Hepatocyte (in vitro differentiated cells): Measurements from ENCODE around the gene DNAJA3. TPM values are rescaled to one million over a fixed set of nuclear protein-coding genes. Genes with fewer than 3 reads are reported as not detected.

Experiments used
- DNase-seq: peaks from one replicate; pipeline ENCODE4 v3.0.0-alpha.2; 2016; ENCODE audit warnings: low spot score
- H2AFZ ChIP-seq: fragments of 200-600 bp; sonication (generic); 2 replicates; pipeline ENCODE4 v1.6.0; 2016; ENCODE audit warnings: antibody characterized with exemption, mild to moderate bottlenecking
- H3K27ac ChIP-seq: fragments of 200-600 bp; sonication (generic); 2 replicates; pipeline ENCODE4 v1.5.1; 2016; ENCODE audit warnings: mild to moderate bottlenecking
- H3K27me3 ChIP-seq: fragments of 200-600 bp; sonication (generic); 2 replicates; pipeline ENCODE4 v1.6.1; 2016
- H3K36me3 ChIP-seq: fragments of 200-600 bp; sonication (generic); replicated peaks from 2 replicates; pipeline ENCODE4 v1.5.1; 2016; ENCODE audit warnings: low read depth; ENCODE audit not compliant: insufficient read depth
- H3K4me1 ChIP-seq: fragments of 200-600 bp; sonication (generic); 2 replicates; pipeline ENCODE4 v1.5.1; 2016; ENCODE audit warnings: mild to moderate bottlenecking, moderate library complexity; ENCODE audit not compliant: insufficient read depth
- H3K4me2 ChIP-seq: fragments of 200-600 bp; sonication (generic); 2 replicates; pipeline ENCODE4 v1.6.0; 2016
- H3K4me3 ChIP-seq: fragments of 200-600 bp; sonication (generic); 2 replicates; pipeline ENCODE4 v1.5.1; 2016; ENCODE audit warnings: mild to moderate bottlenecking
- H3K79me2 ChIP-seq: fragments of 200-600 bp; sonication (generic); 2 replicates; pipeline ENCODE4 v1.6.0; 2017; ENCODE audit warnings: mild to moderate bottlenecking
- H3K9me2 ChIP-seq: fragments of 200-600 bp; sonication (generic); replicated peaks from 2 replicates; pipeline ENCODE4 v1.6.0; 2017; ENCODE audit warnings: mild to moderate bottlenecking; ENCODE audit not compliant: insufficient read depth
- H3K9me3 ChIP-seq: fragments of 200-600 bp; sonication (generic); 2 replicates; pipeline ENCODE4 v1.5.1; 2016; ENCODE audit warnings: low read depth, mild to moderate bottlenecking
- H4K20me1 ChIP-seq: fragments of 200-600 bp; sonication (generic); 2 replicates; pipeline ENCODE4 v1.6.0; 2016; ENCODE audit warnings: mild to moderate bottlenecking; ENCODE audit not compliant: insufficient read depth, poor library complexity, severe bottlenecking
- CTCF ChIP-seq: fragments of 200-600 bp; sonication (generic); IDR thresholded peaks from 2 replicates; pipeline ENCODE4 v1.5.1; 2016; ENCODE audit warnings: antibody characterized with exemption, mild to moderate bottlenecking; ENCODE audit not compliant: poor library complexity
- EZH2 ChIP-seq: fragments of 200-600 bp; sonication (generic); IDR thresholded peaks from 2 replicates; pipeline ENCODE4 v1.6.1; 2016; ENCODE audit warnings: antibody characterized with exemption, mild to moderate bottlenecking, borderline replicate concordance
- EZH2phosphoT487 ChIP-seq: fragments of 200-600 bp; sonication (generic); IDR thresholded peaks from one replicate; pipeline ENCODE4 v1.6.1; 2018; ENCODE audit warnings: antibody characterized with exemption, mild to moderate bottlenecking, low read depth, moderate library complexity; ENCODE audit not compliant: unreplicated experiment, severe bottlenecking
- WGBS: methylation state at CpG from one replicate; pipeline ENCODE4 v1.1.6; 2016; ENCODE audit warnings: low lambda C conversion rate; ENCODE audit errors: missing lambda C conversion rate; 5-methylcytosine and 5-hydroxymethylcytosine counted together
- polyA plus RNA-seq: library from polyadenylated mRNA; unstranded; fragments of >200 nt; fragmentation: Nextera tagmentation; extraction: Ambion mirVana; gene quantifications from 2 replicates; pipeline ENCODE4 v1.2.1, GENCODE V29; 2016
- total RNA-seq: library from RNA; depleted of rRNA; stranded (reverse); fragments of >200 nt; gene quantifications from 2 replicates; pipeline ENCODE4 v1.2.3, GENCODE V29; 2014

Gene DNAJA3
- total and polyA plus RNA-seq, 2 experiments from 2014 or later = 58.8 to 59.2 TPM

- H3K9me2 ChIP-seq = no peaks in the 10 kb centered on the region
- peaks cover 9% of the 10 kb centered on the region for H4K20me1 ChIP-seq
- no peaks in the 10 kb centered on the region for H3K9me3 ChIP-seq
- peak within 1 kb of the TSS; percentile 95 for H3K27ac ChIP-seq
- peak within 1 kb of the TSS; percentile 87 for H3K4me2 ChIP-seq
- no peaks in the 10 kb centered on the region for H3K27me3 ChIP-seq
- H3K36me3 ChIP-seq = no peaks in the 10 kb centered on the region
- H3K4me1 ChIP-seq = no peaks in the 10 kb centered on the region
- no peak for TF ChIP-seq EZH2
- peak; percentile 53 for TF ChIP-seq CTCF
- TF ChIP-seq EZH2phosphoT487 = no peak
- H2AFZ ChIP-seq = peak within 1 kb of the TSS; percentile 79
- H3K79me2 ChIP-seq = peaks cover 56% of the 10 kb centered on the region
- peak; percentile 97 for DNase-seq
- H3K4me3 ChIP-seq = peak within 1 kb of the TSS; percentile 72
- 14% methylated on average over 60 of the region's 70 CpGs for WGBS
Observed at GRCh38 chr16:4475880-4476788, 50.5 kb downstream of the DNAJA3 start, which contains the start of gene HMOX2. TSS of gene HMOX2 (plus strand) at chr16:4476398. CDS start at chr16:4505525, 29,127 bp downstream.

GRCh38 chr16:4477966-4478365 lies 52.3 kb downstream of the DNAJA3 start:
- H3K27ac ChIP-seq = peak overlapping the region; percentile 95
- H3K4me2 ChIP-seq = peak overlapping the region; percentile 87

GRCh38 chr16:4481526-4481925 lies 55.9 kb downstream of the DNAJA3 start:
- H3K36me3 ChIP-seq = no peaks in the 10 kb centered on the region
- no peak for DNase-seq
- no peak overlapping the region for H3K4me3 ChIP-seq
- no peaks in the 10 kb centered on the region for H3K9me3 ChIP-seq
- H3K27ac ChIP-seq = peak overlapping the region; percentile 31
- no peak overlapping the region for H2AFZ ChIP-seq
- no peak for TF ChIP-seq EZH2
- TF ChIP-seq CTCF = no peak
- no peak for TF ChIP-seq EZH2phosphoT487
- WGBS = 72% methylated on average over 2 of the region's 2 CpGs
- H3K79me2 ChIP-seq = peaks cover 79% of the 10 kb centered on the region
- no peaks in the 10 kb centered on the region for H3K27me3 ChIP-seq
- peaks cover 10% of the 10 kb centered on the region for H3K4me1 ChIP-seq
- no peak overlapping the region for H3K4me2 ChIP-seq
- H3K9me2 ChIP-seq = no peaks in the 10 kb centered on the region
- peaks cover 11% of the 10 kb centered on the region for H4K20me1 ChIP-seq

More at GRCh38 chr16:4477966-4478365, 52.3 kb downstream of the DNAJA3 start:
- H4K20me1 ChIP-seq = peaks cover 9% of the 10 kb centered on the region
- H3K79me2 ChIP-seq = peaks cover 74% of the 10 kb centered on the region
- no peaks in the 10 kb centered on the region for H3K27me3 ChIP-seq
- no peaks in the 10 kb centered on the region for H3K9me2 ChIP-seq
- no peak overlapping the region for H3K4me3 ChIP-seq
- DNase-seq = no peak
- peaks cover 4% of the 10 kb centered on the region for H3K4me1 ChIP-seq
- TF ChIP-seq CTCF = peak; percentile 5
- no peak for TF ChIP-seq EZH2phosphoT487
- TF ChIP-seq EZH2 = no peak
- WGBS = 83% methylated on average over 2 of the region's 2 CpGs
- no peaks in the 10 kb centered on the region for H3K36me3 ChIP-seq
- no peaks in the 10 kb centered on the region for H3K9me3 ChIP-seq
- H2AFZ ChIP-seq = no peak overlapping the region
